HG03354 (cell line): ENCODE data around the gene GMNC.
"Not testable (repeated sequence)": the region's sequence is repeated elsewhere in the genome, so short reads cannot be mapped to it uniquely, and the experiment has no call there.

Experiments
- ATAC-seq: cut with Tn5 transposase; IDR thresholded peaks from one replicate; pipeline ENCODE4 v1.9.1; 2021; ENCODE audit warnings: mild to moderate bottlenecking; ENCODE audit not compliant: unreplicated experiment, poor library complexity, severe bottlenecking

Gene GMNC, protein sequence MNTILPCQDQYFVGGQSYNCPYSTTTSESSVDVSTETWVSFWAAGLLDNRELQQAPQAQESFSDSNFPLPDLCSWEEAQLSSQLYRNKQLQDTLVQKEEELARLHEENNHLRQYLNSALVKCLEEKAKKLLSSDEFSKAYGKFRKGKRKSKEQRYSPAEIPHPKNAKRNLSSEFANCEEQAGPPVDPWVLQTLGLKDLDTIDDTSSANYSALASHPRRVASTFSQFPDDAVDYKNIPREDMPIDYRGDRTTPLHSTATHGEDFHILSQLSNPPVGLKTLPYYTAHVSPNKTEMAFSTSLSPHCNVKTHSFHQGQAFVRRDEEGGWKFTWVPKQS

DNA sequence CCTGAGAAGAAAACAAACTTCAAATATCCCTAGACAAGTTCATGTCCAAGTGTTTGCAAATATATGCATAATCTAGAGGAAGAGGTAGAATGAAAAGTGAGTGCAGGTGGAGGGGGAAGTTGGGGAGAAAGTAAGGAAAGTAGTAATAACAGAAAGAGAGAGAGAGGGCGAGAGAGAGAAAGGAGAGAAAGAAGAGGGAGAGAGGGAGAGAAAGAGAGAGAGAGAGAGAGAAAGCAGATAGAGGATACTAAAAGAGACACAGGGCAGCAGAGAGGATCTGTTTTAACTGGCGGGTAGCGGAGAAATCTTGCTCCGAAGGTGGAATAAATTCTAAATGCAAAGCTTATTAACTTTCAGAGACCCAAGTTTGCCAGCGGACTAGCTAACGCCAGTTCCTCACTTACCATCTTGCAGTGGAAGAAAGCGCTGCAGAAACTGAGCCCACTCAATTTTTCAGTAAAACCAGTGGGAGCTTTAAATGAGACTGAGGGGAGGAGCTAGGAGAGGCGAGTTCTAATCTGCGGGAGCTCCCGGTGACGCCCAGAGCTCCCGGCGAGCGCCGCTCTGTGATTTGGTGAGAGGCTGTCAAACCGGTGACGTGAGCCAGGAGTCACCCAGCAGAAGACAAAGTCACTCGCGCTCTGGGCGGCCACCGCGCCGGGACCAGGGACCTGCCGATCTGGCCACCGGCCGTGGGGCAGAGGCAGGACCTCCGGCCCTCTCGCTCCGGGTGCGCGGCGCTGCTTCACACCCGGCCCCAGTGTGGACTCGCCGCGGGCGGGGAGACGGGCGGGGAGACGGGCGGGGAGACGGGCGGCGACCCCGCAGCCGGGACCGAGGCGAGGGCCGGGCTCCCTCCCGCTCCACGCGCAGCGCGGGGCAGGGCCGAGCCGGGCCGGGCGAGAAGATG is at the start of gene GMNC:
Gene GMNC, minus strand, starts transcription at position 486 of the 910 bp plus-strand sequence. Its CDS starts 79 bp downstream, at position 407.
- peak; percentile 87 for ATAC-seq

DNA sequence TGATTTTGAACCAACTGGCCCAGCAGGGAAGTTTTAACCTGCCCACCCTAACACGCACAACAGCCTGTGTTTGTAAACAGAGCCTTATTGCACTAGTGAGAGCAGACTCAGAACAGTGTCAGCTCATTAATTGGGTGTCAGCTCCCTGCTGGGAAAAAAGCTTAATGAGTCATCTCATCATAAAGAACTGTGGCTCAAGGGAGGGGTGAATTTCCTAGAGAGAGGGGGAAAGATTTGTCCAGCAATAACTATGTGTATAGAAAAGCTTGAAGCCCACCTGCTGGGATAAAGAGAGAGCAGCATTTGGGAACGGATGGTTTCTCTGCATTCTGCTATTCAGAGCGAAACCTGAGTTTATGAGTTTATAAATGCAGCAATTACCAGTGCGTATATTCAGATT is 48.9 kb upstream of the GMNC start:
- no peak for ATAC-seq

DNA sequence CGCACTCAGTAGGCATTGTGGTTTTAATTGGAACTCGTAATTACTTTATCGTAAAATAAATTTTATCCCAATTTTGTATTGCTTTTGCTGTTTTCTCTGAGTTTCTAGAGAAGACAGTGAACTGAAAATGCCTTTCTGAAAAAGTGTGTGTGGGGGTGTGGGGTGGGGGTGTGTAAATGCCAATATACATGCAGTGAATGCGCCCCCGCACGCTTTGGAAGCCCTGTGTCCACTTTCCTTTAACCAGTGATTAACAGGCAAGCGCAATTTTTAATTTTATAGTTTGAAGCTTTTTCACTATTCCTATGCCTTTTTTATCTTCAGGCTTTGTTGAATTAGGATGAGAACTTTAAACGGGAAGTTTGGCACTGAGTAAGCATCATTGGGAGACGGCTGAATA is 47.4 kb upstream of the GMNC start:
- no peak for ATAC-seq

DNA sequence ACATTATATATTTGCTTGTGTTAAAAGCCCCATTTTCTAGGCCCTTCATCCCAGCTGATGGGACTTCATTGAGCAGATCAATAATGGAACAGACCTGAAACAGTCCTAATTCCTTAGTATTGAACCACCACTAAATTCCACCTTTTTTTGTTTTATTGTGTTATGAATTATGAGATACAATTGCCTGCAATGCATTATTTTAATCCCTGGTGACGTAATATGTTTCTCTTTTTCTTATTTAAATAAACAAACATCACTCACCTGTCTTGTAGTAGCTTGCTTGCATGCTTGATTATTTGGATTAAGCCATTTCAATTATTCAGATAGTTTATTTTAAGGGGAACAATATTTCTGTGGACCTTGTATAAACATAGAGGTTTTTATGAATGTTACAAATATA is 40.7 kb upstream of the GMNC start:
- no peak for ATAC-seq

DNA sequence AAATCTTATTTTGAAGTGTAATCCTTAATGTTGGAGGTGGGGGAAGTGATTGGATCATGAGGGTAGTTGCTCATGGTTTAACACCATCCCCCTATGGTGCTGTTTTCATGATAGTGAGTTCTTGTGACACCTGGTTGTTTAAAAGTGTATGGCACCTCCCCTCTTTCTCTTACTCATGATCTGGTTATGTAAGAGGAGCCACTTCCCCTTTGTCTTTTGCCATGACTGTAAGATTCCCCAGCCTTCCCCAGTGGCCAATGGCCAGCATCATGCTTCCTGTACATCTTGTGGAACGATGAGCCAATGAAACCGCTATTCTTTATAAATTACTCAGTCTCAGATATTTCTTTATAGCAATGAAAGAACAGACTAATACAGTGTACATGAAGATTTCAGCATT is 39.8 kb upstream of the GMNC start:
- no peak for ATAC-seq

DNA sequence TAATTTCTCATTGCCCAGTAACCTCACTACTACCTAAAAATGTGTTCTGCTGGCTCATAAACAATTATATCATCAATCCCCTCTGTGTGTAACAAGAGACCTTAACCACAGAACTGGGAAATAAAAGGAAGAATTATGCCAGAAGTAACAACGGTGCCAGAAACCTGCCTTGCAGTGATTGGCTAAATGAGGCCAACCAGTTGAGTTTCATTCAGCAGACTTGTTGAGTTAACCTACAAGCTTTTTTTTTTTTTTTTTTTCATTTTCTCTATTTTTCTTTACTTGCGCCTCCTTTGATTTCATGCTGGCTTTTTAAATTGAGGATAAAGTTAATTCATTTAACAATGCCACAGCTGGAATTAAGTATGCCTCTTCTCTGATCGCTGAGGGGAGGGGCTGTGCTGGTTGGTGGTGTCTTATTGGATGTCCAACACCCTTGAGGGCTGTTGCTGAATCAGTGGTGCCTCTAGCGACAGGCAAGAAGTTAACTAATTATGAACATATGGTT is 30.0 kb upstream of the GMNC start:
- no peak for ATAC-seq

DNA sequence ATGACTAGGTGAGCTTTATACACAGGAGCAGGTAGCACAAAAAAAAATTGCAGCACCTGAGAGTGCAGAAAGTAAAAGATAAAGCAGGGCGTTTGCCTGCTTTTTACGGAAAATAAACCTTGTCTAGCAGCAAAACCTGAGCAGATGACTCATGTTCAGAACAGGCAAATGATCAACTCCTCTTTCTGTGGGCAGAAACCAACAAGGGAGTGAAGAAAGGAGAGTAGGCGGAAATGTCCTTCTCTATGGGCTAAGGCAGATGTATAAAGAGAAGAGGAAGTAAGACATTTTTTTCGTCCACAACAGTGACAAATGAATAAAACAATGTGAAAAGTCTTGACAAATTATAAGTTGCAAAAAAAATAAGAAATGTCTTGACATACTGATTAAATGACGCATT is 24.5 kb upstream of the GMNC start:
- ATAC-seq, result peak; percentile 83

DNA sequence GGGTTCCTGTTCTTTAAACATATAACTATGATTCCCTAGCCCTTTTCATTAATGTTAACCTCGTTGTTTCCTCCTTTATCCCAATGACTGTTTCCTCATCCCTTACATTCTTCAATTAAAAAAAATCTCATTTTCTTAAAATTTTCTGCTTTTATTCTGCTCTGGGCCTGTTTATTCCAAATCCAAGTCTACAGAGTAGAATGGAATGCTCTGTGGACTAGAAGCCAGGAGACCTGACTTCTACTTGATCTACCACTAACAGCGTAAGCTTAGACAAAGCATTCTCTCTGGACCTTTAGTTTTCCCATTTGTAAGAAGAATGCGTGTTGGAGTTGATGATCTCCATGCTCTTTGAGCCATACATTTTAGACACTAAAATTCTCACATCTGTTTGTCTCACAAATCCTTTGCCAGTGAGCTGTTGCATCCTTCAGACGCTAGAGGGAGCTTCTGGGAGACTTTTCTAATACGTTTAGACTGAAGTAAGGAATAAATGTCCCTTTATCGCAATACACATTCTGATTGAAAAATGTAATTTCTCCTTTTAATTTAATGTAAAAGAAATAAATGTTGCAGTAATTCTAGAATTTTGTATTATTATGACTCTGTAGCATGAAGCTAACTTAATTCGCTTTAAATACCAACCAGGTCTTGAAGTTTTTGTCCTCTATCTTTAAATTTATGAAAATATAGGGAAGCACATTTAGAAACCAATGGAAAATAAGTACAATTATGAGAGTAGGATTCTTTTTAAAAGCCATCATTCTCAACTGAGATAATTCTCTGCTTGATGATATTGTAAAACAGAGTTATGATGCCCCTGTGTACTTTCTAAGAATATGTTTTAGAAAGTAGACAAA is 21.7 kb upstream of the GMNC start:
- ATAC-seq, result peak; percentile 91

DNA sequence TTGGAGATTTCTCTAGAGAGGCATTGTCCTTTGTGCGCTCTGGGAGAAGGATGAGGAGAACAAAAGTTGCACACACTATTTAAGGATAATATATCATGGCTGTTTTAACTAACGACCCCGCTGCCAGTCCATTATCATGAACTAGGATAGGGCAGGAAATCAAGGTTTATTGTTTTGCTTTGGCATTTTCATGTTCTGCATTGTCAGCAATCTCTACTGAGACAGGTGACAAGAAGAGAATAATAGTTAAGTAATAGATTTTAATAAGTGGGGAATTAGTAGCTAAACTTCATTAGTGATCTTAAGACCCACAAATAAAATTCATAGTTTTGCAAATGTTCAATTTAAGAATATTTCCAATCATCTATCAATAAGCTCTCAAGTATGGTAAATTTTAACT is 20.6 kb upstream of the GMNC start:
- ATAC-seq, result no peak

DNA sequence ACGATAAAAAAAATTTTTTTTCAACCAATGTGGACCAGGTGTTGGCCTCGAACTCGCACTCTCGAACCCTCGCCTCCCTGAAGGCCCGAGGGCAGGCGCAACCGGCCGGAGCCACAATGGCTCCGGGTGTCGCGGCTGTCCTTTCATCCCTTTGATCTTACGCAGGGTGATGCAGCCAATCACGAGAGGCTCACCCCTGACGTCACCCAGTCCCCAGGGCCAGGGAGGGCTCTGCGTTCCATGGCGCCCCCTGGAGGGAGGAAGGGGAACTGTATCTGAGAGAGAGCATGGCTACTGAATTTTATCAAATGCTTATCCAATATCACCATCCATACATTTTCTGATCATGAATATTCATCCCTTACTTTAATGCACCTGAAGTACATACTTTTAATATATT is 15.4 kb upstream of the GMNC start:
- no peak for ATAC-seq

DNA sequence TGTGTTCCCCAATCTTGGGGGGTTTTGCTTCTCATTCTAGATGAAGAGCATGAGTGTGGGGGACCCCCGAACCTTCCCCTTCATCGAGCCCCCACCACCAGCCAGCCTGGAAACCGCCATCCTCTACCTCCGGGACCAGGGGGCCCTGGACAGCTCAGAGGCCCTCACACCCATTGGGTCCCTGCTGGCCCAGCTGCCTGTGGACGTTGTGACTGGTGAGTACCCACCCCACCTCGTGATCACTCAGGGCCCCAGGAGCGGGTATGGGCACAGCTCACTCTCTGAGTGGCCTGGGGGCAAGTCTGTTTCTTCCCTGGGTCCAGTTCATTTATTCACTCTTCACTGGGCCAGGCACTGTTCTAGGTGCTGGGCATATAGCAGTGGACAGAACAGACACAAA is 13.9 kb upstream of the GMNC start:
- ATAC-seq, result not testable (repeated sequence)

DNA sequence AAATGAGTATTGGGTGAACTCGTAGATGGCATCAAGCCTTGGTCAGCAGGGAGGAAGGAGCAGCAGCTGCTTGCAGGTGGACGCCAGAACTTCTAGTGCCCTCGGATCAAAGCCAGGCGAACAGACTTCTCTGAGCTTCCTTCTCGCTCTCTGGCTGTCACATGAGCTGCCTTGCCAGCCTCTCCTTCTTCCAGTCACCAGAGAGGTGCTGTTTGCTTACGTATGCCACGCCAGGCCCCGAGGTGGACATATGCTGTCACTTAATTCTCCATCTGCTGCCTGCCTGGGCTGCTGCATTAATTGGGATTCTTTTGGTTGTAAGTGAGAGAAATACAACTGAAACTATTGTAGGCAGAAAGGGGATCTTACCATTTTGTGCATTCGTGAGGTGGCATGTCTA is 12.6 kb upstream of the GMNC start:
- ATAC-seq, result not testable (repeated sequence)

DNA sequence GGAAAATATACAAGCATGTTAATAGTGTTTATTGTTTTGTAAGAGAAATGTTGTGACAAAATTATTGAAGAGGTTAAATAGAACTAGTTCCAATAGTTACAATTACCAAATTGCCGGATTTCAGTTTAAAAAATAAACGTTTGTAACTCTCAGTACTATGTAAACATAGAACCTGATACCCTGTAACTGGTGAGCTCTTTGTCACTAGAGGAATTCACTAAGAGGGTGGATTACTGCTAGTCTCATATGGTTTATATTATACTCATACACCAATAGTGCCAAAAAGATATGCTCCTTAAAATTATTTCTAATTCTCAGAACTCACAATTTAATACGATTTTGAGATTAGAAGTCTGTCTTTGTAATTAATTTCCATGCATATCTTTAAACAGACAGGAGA is 7.6 kb upstream of the GMNC start:
- ATAC-seq, result no peak

DNA sequence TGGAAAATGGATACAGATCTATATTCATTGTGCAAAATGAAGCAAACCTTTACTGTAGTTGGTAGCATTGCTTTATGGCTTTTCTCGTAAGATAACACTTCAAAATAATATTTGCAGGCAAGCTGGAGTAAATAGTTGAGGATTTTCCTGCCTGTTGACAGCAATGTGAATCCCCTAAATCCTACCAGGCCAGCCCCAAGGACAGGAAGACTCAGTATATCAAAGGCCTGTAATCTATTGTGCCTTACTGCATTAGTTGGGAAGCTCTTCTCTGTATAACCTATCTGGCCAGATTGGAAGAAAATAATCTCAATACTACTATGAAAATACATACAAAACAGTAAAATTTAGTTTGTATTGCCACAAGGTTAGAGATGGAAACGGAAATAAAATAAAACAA is 4.6 kb upstream of the GMNC start:
- ATAC-seq, result no peak

DNA sequence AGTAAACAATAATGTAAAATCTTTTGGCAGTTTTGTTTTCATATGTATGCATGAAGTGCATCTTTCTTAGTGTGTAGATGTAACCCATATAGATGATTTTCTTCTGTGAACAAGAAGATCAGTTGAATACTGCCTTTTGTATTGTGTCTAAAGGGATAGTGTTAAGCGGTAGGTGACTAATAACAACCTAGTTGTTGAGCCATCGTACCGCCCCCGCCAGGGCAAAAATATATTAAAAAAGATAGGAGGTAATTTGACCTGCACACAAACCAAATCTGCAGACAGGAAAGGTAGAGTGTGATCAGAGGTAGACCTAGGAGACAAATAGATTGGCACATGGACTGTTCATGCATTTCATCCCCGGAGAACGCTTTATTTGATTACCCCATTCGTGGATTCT is 3.3 kb upstream of the GMNC start:
- ATAC-seq, result peak; percentile 55

DNA sequence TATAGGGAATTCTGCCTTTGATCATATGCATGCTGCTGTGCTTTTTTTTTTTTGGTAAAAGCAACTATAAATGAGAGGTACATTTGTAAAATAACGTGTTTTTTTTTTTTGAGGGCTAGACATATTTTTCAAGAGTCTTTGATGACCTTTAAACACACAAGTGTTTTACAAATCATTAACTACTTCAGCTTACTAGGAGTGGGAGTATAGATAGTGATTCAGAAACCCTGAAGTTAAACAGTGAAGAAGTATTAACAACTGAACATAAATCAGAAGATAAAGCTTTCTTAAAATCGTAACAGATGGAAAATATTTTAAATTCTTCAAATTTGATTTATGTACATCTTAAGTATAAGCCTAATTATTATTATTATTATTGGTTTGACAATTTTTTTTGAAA is 2.9 kb upstream of the GMNC start:
- peak; percentile 55 for ATAC-seq

DNA sequence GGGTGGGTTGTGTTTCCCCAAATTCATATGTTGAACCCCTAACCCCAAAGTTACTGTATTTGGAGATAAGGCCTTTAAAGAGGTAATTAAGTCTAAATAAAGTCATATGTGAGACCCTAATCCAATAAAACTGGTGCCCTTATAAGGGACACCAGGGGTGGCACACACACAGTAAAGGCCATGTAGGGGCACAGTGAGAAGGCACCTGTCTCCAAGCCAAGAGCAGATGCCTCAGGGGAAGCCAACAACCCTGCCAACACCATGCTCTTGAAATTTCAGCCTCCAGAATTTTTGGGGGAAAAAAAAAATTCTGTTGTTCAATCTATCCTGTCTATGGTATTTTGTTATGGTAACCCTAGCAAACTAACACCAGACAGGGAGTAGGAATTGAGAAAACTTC is 1.5 kb upstream of the GMNC start:
- no peak for ATAC-seq

DNA sequence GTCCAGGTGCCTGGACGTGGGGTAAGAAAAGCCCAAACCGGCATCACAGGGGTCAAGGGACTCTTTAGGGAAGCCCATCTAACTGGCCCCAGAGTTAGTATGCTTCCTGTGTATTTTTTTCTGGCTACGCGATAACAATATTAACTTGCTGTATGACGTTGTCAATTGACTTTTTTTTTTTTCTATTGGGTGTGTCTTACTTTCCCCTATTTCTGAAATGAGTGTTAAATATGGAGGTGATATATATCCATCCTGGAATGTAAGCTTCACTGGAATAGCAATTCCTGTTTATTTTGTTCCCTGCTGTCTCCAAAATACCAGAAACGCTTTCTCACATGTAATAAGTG is 598 bp upstream of the GMNC start:
- ATAC-seq, result no peak

DNA sequence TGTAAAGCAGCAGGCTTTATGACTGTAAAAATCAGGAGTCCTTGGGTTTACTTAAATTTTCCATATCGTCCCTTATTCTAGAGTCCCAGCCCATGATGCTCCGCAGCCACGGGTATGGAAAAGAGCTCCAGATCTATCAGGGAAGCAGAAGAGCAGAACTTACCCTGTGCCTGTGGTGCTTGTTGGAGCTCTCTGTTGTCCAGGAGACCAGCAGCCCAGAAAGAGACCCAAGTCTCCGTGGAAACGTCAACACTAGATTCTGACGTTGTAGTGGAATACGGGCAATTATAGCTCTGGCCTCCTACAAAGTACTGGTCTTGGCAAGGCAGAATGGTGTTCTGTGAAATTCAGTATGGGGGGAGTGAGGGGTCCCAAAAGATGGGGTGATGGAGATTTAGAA is 2.0 kb downstream of the GMNC start:
- no peak for ATAC-seq

DNA sequence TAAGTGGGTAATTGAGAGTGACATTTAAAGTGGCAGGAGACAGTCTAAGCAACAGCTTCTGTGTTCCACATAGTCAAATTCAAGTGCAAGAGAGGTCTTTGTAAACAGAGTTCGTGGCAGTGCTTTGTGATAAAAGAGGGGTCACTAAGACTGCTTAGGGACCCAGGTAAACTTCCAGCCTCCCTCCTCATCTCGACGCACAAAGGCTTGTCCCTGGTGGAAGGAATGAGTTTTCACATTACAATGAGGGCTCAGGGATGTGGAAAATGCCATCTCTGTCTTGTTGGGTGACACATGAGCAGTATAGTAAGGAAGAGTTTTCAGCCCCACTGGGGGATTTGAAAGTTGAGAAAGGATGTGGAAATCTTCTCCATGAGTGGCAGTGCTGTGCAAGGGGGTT is 7.3 kb downstream of the GMNC start:
- no peak for ATAC-seq
